Loucy (cell line): ENCODE data around the gene RNF13.
"Not testable (repeated sequence)": the region's sequence is repeated elsewhere in the genome, so short reads cannot be mapped to it uniquely, and the experiment has no call there.

ENCODE experiments used
- CTCF ChIP-seq: fragments of 200-600 bp; sonication (generic); conservative IDR thresholded peaks from 2 replicates; pipeline ENCODE4 v1.5.1; 2014; ENCODE audit warnings: mild to moderate bottlenecking, antibody characterized with exemption, low read length
- EZH2phosphoT487 ChIP-seq: fragments of 200-600 bp; IDR thresholded peaks from 2 replicates; pipeline ENCODE4 v1.6.1; 2018; ENCODE audit warnings: antibody characterized with exemption, mild to moderate bottlenecking, moderate library complexity, borderline replicate concordance

- not testable (repeated sequence) for TF ChIP-seq CTCF, EZH2phosphoT487
Measured at GRCh38 chr3:149839469-149839868, 26.5 kb downstream of the RNF13 start.
